ENCODE measurements around the gene DCTN5. TPM values are rescaled to one million over a fixed set of nuclear protein-coding genes. Genes with fewer than 3 reads are reported as not detected.

Gene DCTN5
- total RNA-seq, 2 donors from 2014 or later = 23.5 to 38.3 TPM

- Histone ChIP-seq H3K36me3 (peaks cover 30% of the 10 kb centered on the region), H3K27me3 (replicated peaks; ENCODE audit: insufficient read depth) (no peaks in the 10 kb centered on the region), H3K4me3 (no peak overlapping the region), H3K9me3 (no peaks in the 10 kb centered on the region), H3K27ac (no peak overlapping the region), H3K4me1 (ENCODE audit: control insufficient read depth in 1 of 2, low read depth in 2 of 2) (peaks cover 3 to 8% of the 10 kb centered on the region in 2 donors)
- ATAC-seq (ENCODE audit: insufficient number of reproducible peaks, low FRiP score, low read depth) (no peak), DNase-seq (ENCODE audit: low spot score) (no peak)
- TF ChIP-seq CTCF (IDR thresholded peaks at IDR 0.05) = no peak
These were observed 49.7 kb downstream of the DCTN5 start for GRCh38 chr16:23690771-23691482.

- no peaks in the 10 kb centered on the region for H3K27me3 ChIP-seq (replicated peaks; ENCODE audit: insufficient read depth)
- DNase-seq (ENCODE audit: low spot score) = no peak
- H3K4me1 ChIP-seq (ENCODE audit: control insufficient read depth in 1 of 2, low read depth in 2 of 2) = peaks cover 3 to 8% of the 10 kb centered on the region in 2 donors
- H3K36me3 ChIP-seq = peaks cover 30% of the 10 kb centered on the region
- no peak overlapping the region for H3K27ac ChIP-seq
- H3K4me3 ChIP-seq = no peak overlapping the region
- no peaks in the 10 kb centered on the region for H3K9me3 ChIP-seq
- no peak for ATAC-seq (ENCODE audit: insufficient number of reproducible peaks, low FRiP score, low read depth)
- no peak for TF ChIP-seq CTCF (IDR thresholded peaks at IDR 0.05)
These were observed 50.4 kb downstream of the DCTN5 start for GRCh38 chr16:23691483-23692189.

- no peaks in the 10 kb centered on the region for H3K27me3 ChIP-seq (replicated peaks; ENCODE audit: insufficient read depth)
- TF ChIP-seq CTCF (IDR thresholded peaks at IDR 0.05) = no peak
- DNase-seq (ENCODE audit: low spot score) (no peak), ATAC-seq (ENCODE audit: insufficient number of reproducible peaks, low FRiP score, low read depth) (no peak)
- no peaks in the 10 kb centered on the region for H3K9me3 ChIP-seq
- H3K27ac ChIP-seq = no peak overlapping the region
- no peak overlapping the region for H3K4me3 ChIP-seq
- peaks cover 3 to 8% of the 10 kb centered on the region in 2 donors for H3K4me1 ChIP-seq (ENCODE audit: control insufficient read depth in 1 of 2, low read depth in 2 of 2)
- H3K36me3 ChIP-seq = peaks cover 30% of the 10 kb centered on the region
These were observed 51.0 kb downstream of the DCTN5 start for GRCh38 chr16:23692190-23692837.

GRCh38 chr16:23694265-23694643, 53.0 kb downstream of the DCTN5 start:
- Histone ChIP-seq H3K27ac (no peak overlapping the region), H3K36me3 (peaks cover 16% of the 10 kb centered on the region), H3K4me3 (peak overlapping the region; percentile 60), H3K27me3 (replicated peaks; ENCODE audit: insufficient read depth) (no peaks in the 10 kb centered on the region), H3K4me1 (ENCODE audit: control insufficient read depth in 1 of 2, low read depth in 2 of 2) (peaks cover 3 to 8% of the 10 kb centered on the region in 2 donors), H3K9me3 (no peaks in the 10 kb centered on the region)
- no peak for TF ChIP-seq CTCF (IDR thresholded peaks at IDR 0.05)
- DNase-seq (ENCODE audit: low spot score) (no peak), ATAC-seq (ENCODE audit: insufficient number of reproducible peaks, low FRiP score, low read depth) (no peak)
